Measurements from ENCODE around the gene OSM.

OSM gene

GRCh38 chr22:30284172-30284571 lies 17.5 kb upstream of the OSM start:
- no peak for DNase-seq

- DNase-seq = no peak
Measured at GRCh38 chr22:30283342-30283741, 16.7 kb upstream of the OSM start.

GRCh38 chr22:30282616-30283046 lies 16.0 kb upstream of the OSM start:
- no peak for DNase-seq

GRCh38 chr22:30280505-30280904 lies 13.9 kb upstream of the OSM start:
- no peak for DNase-seq

- DNase-seq = no peak
Measured at GRCh38 chr22:30279932-30280331, 13.3 kb upstream of the OSM start.

- DNase-seq = no peak
Measured at GRCh38 chr22:30279046-30279788, 12.6 kb upstream of the OSM start.

GRCh38 chr22:30277547-30278344 lies 11.1 kb upstream of the OSM start:
- DNase-seq = no peak

- DNase-seq = no peak
Measured at GRCh38 chr22:30276039-30276438, 9.4 kb upstream of the OSM start.

- peak; percentile 75 for DNase-seq
Measured at GRCh38 chr22:30275625-30276024, 9.0 kb upstream of the OSM start.

- no peak for DNase-seq
Measured at GRCh38 chr22:30274437-30274812, 7.8 kb upstream of the OSM start.

- DNase-seq = no peak
Measured at GRCh38 chr22:30273711-30274436, 7.2 kb upstream of the OSM start.

GRCh38 chr22:30272781-30273601 lies 6.3 kb upstream of the OSM start:
- DNase-seq = no peak

GRCh38 chr22:30270832-30271231 lies 4.2 kb upstream of the OSM start:
- no peak for DNase-seq

GRCh38 chr22:30268331-30268730 lies 1.7 kb upstream of the OSM start:
- DNase-seq = no peak

GRCh38 chr22:30267382-30268302 lies 991 bp upstream of the OSM start:
- DNase-seq = peak; percentile 80

- DNase-seq = peak; percentile 93
Measured at GRCh38 chr22:30265823-30266444, 717 bp downstream of the OSM start.

GRCh38 chr22:30265131-30265720 lies 1.4 kb downstream of the OSM start:
- DNase-seq = peak; percentile 66

GRCh38 chr22:30263883-30264282 lies 2.8 kb downstream of the OSM start:
- no peak for DNase-seq

GRCh38 chr22:30262917-30263741 lies 3.5 kb downstream of the OSM start:
- DNase-seq = peak; percentile 93

GRCh38 chr22:30262112-30262511 lies 4.5 kb downstream of the OSM start:
- DNase-seq = no peak
